K562 (cell line): ENCODE results near the gene TBL2. TPM values are rescaled to one million over a fixed set of nuclear protein-coding genes. Genes with fewer than 3 reads are reported as not detected.

ENCODE experiments used
- CHD1 ChIP-seq: fragments of 200-600 bp; sonication (generic); IDR thresholded peaks from one replicate; pipeline ENCODE4 v1.6.1; 2012; ENCODE audit warnings: mild to moderate bottlenecking, moderate library complexity, low read length, inconsistent platforms
- DNMT1 ChIP-seq: fragments of 450-650 bp; IDR thresholded peaks from 2 replicates; pipeline ENCODE4 v1.6.1; 2016; ENCODE audit warnings: antibody characterized with exemption, mild to moderate bottlenecking
- EHMT2 ChIP-seq: fragments of 450-650 bp; IDR thresholded peaks from 2 replicates; pipeline ENCODE4 v1.6.1; 2018; ENCODE audit warnings: antibody characterized with exemption
- ELF2 ChIP-seq: fragments of 250-450 bp; sonication (Bioruptor Pico); IDR thresholded peaks from 2 replicates; pipeline ENCODE4 v1.5.0; 2021; ENCODE audit warnings: mild to moderate bottlenecking
- FOXK2 ChIP-seq, 2 experiments: fragments of 450-650 bp; IDR thresholded peaks in 1 of 2; conservative IDR thresholded peaks in 1 of 2; 2 replicates each; pipeline ENCODE4 v1.6.1; 2016; ENCODE audit warnings: low read depth in 2 of 2, mild to moderate bottlenecking in 1 of 2
- HMGXB4 ChIP-seq: sonication (generic); formaldehyde crosslinking; IDR thresholded peaks from 2 replicates; pipeline ENCODE4 v1.8.1; 2023; ENCODE audit warnings: mild to moderate bottlenecking, missing genetic modification reagents
- HNRNPH1 ChIP-seq: fragments of 200-400 bp; formaldehyde crosslinking; optimal IDR thresholded peaks from 2 replicates; pipeline ENCODE3; 2017; ENCODE audit warnings: low read depth, mild to moderate bottlenecking, low read length, moderate library complexity
- IRF2 ChIP-seq: sonication (generic); formaldehyde crosslinking; IDR thresholded peaks from 2 replicates; pipeline ENCODE4 v1.8.1; 2022; ENCODE audit warnings: mild to moderate bottlenecking, missing genetic modification reagents
- KLF6 ChIP-seq: fragments of 250-450 bp; sonication (Bioruptor Pico); IDR thresholded peaks from 2 replicates; pipeline ENCODE4 v1.4.0; 2020; ENCODE audit warnings: mild to moderate bottlenecking, moderate library complexity, borderline replicate concordance
- L3MBTL2 ChIP-seq: fragments of 450-650 bp; IDR thresholded peaks from 2 replicates; pipeline ENCODE4 v1.6.1; 2016; ENCODE audit warnings: mild to moderate bottlenecking, moderate library complexity
- NRF1 ChIP-seq, 2 experiments: fragments of 450-650 bp; IDR thresholded peaks in 1 of 2; conservative IDR thresholded peaks in 1 of 2; 2 replicates each; pipeline ENCODE4 v1.6.1; 2014; ENCODE audit warnings: mild to moderate bottlenecking in 2 of 2
- NUFIP1 ChIP-seq: fragments of 450-650 bp; IDR thresholded peaks from 2 replicates; pipeline ENCODE4 v1.6.1; 2018; ENCODE audit not compliant: partially characterized antibody
- PRMT5 ChIP-seq: sonication (generic); formaldehyde crosslinking; IDR thresholded peaks from 2 replicates; pipeline ENCODE4 v1.5.0; 2020; ENCODE audit warnings: missing genetic modification reagents
- TAL1 ChIP-seq: fragments of 450-650 bp; IDR thresholded peaks from 2 replicates; pipeline ENCODE4 v1.6.1; 2016; ENCODE audit warnings: mild to moderate bottlenecking
- XRCC4 ChIP-seq: IDR thresholded peaks from one replicate; pipeline ENCODE4 v1.6.1; 2011; ENCODE audit not compliant: insufficient read depth, insufficient read length; ENCODE audit errors: extremely low read depth
- ZBTB17 ChIP-seq: fragments of 450-650 bp; formaldehyde crosslinking; IDR thresholded peaks from 2 replicates; pipeline ENCODE4 v1.4.0; 2020; ENCODE audit warnings: mild to moderate bottlenecking
- ZKSCAN8 ChIP-seq: fragments of 200-800 bp; sonication (Bioruptor generic); IDR thresholded peaks from 2 replicates; pipeline ENCODE4 v1.6.1; 2016; ENCODE audit warnings: missing genetic modification characterization, missing compliant biosample characterization
- ZNF124 ChIP-seq: sonication (generic); formaldehyde crosslinking; IDR thresholded peaks from 2 replicates; pipeline ENCODE4 v1.8.1; 2022; ENCODE audit warnings: missing genetic modification reagents
- ZNF23 ChIP-seq: fragments of 250-450 bp; sonication (Bioruptor Pico); IDR thresholded peaks from 2 replicates; pipeline ENCODE4 v1.4.0; 2020; ENCODE audit warnings: mild to moderate bottlenecking
- ZNF232 ChIP-seq: sonication (generic); formaldehyde crosslinking; IDR thresholded peaks from 2 replicates; pipeline ENCODE4 v1.8.0; 2022; ENCODE audit warnings: mild to moderate bottlenecking, missing genetic modification reagents
- ZNF398 ChIP-seq: fragments of 250-450 bp; sonication (Bioruptor Pico); IDR thresholded peaks from 2 replicates; pipeline ENCODE4 v1.8.0; 2021; ENCODE audit warnings: moderate library complexity, mild to moderate bottlenecking, inconsistent platforms
- ZNF584 ChIP-seq: fragments of 200-800 bp; sonication (Bioruptor generic); IDR thresholded peaks from 2 replicates; pipeline ENCODE4 v1.6.1; 2016; ENCODE audit warnings: low read depth, mild to moderate bottlenecking, missing genetic modification characterization, missing compliant biosample characterization
- ZNF707 ChIP-seq: fragments of 250-450 bp; sonication (Bioruptor Pico); conservative IDR thresholded peaks from 2 replicates; pipeline ENCODE4 v1.8.0; 2022; ENCODE audit warnings: inconsistent platforms, mild to moderate bottlenecking, moderate library complexity
- ZNF766 ChIP-seq: fragments of 200-800 bp; sonication (Bioruptor generic); conservative IDR thresholded peaks from 2 replicates; pipeline ENCODE4 v1.6.1; 2016; ENCODE audit warnings: missing genetic modification characterization, missing compliant biosample characterization
- polyA plus RNA-seq, 8 experiments: library from polyadenylated mRNA; depleted of rRNA in 4 of 8; stranded (reverse) in 5 of 8; unstranded in 3 of 8; fragments of >200 nt; fragmentation: Nextera tagmentation in 2 of 8; fragmentation: Illumina TruSeq in 1 of 8; extraction: Ambion mirVana in 2 of 8; extraction: Trizol in 1 of 8; gene quantifications; 2 replicates each; pipeline versions ENCODE4 v1.2.1 to v1.2.3, GENCODE V29; 2011 to 2014; ENCODE audit warnings: inconsistent platforms in 1 of 8, missing spikeins in 1 of 8
- total RNA-seq, 7 experiments: library from RNA; depleted of rRNA in 6 of 7; stranded (reverse); fragments of >200 nt in 6 of 7; fragmentation: Illumina TruSeq in 2 of 7; extraction: Trizol in 2 of 7; gene quantifications; 2 replicates each; pipeline versions ENCODE4 v1.2.1 to v1.2.3, GENCODE V29; 2011 to 2021; ENCODE audit warnings: low replicate concordance in 1 of 7
- TF ChIP-seq, protein P1 (sequence below): fragments of 450-650 bp; IDR thresholded peaks from 2 replicates; pipeline ENCODE4 v1.6.1; 2016; ENCODE audit warnings: borderline replicate concordance

Gene TBL2
- total and polyA plus RNA-seq, 9 of the 15 experiments (the other 6 are each of a cell fraction or from before 2014, with no cell fraction given), result 2.5 to 123 (median 49.2) TPM

DNA sequence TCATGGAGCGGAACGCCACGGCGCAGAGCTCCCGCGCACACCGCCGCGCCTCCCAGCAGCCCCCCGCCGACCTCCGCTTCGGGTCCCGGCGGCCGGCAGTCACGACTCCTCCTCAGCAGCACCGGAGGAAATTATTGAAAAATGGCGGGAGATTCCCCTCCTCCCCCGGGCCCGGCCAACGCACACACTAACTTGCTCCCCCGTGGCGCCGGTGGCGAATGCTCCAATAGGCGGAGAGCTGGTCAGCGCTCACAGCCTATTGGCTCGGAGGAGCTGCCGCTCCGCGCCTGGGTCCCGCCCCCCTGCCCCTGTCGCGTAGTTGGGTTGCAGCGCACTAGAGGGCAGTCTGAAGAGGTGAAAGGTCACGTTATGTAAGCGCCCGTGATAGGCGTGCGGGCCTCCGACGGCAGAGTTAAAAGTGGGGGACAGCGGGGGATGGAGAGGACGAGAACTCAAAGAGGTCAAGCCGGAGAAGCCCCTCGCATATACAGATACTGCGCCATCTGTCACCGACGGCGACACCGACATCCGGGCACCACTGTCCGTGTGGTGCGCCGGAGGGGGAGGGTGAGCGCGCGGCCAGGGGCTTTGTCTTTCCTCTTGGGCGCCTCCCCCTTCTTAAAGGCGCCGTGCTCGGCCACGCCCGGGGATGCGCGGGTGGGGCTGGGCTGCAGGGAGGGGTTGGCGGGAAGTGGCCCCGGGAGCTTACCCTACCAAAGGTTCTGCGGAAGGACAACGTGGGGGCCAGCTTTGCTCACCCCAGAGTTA is 56.1 kb downstream of the TBL2 start, which contains the start of gene BAZ1B (continued):
- TF ChIP-seq HMGXB4 (CRISPR knock-in tag), result peak; percentile 62; the same call in 1 of the 2 replicates
- no peak for TF ChIP-seq ZNF398 (CRISPR knock-in tag)
- TF ChIP-seq ZNF23 (CRISPR knock-in tag), result no peak
- peak; percentile 89 to 90 for TF ChIP-seq NRF1 (conservative IDR thresholded peaks at IDR 0.05 in 1 of 2, IDR thresholded peaks at IDR 0.05 in 1 of 2)
- no peak; the same call in 1 of the 2 replicates for TF ChIP-seq ELF2 (CRISPR knock-in tag)
- TF ChIP-seq ZNF124, result no peak
- TF ChIP-seq ZNF584 (CRISPR knock-in tag), result 0 out of 2 replicates have a peak, but pooled peaks have one; percentile 3
- no peak for TF ChIP-seq TAL1
- TF ChIP-seq ZNF707 (CRISPR knock-in tag), result no peak
- no peak for TF ChIP-seq CHD1
- no peak for TF ChIP-seq PRMT5 (CRISPR knock-in tag)
- no peak for TF ChIP-seq EHMT2
- no peak for TF ChIP-seq DNMT1
- TF ChIP-seq XRCC4, result no peak
- peak; percentile 88 for TF ChIP-seq L3MBTL2
- no peak for TF ChIP-seq NUFIP1
- peak; percentile 66; the same call in 1 of the 2 replicates for TF ChIP-seq ZBTB17 (CRISPR knock-in tag)
- no peak for TF ChIP-seq IRF2 (CRISPR knock-in tag)
- TF ChIP-seq FOXK2 (conservative IDR thresholded peaks at IDR 0.05 in 1 of 2, IDR thresholded peaks at IDR 0.05 in 1 of 2; ENCODE audit: low read depth in 2 of 2), result peak; percentile 77 to 88
- TF ChIP-seq, protein P1, sequence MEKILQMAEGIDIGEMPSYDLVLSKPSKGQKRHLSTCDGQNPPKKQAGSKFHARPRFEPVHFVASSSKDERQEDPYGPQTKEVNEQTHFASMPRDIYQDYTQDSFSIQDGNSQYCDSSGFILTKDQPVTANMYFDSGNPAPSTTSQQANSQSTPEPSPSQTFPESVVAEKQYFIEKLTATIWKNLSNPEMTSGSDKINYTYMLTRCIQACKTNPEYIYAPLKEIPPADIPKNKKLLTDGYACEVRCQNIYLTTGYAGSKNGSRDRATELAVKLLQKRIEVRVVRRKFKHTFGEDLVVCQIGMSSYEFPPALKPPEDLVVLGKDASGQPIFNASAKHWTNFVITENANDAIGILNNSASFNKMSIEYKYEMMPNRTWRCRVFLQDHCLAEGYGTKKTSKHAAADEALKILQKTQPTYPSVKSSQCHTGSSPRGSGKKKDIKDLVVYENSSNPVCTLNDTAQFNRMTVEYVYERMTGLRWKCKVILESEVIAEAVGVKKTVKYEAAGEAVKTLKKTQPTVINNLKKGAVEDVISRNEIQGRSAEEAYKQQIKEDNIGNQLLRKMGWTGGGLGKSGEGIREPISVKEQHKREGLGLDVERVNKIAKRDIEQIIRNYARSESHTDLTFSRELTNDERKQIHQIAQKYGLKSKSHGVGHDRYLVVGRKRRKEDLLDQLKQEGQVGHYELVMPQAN, result peak; percentile 68; the same call in 1 of the 2 replicates
- no peak for TF ChIP-seq ZKSCAN8 (CRISPR knock-in tag)
- TF ChIP-seq ZNF766 (CRISPR knock-in tag), result 0 out of 2 replicates have a peak, but pooled peaks have one; percentile 54
- no peak for TF ChIP-seq ZNF232 (CRISPR knock-in tag)
- peak; percentile 87 for TF ChIP-seq KLF6 (CRISPR knock-in tag)
- TF ChIP-seq HNRNPH1, result no peak
